Thoracic aorta (tissue), 2 donors: ENCODE results near the gene RAMP3. TPM values are rescaled to one million over a fixed set of nuclear protein-coding genes. Genes with fewer than 3 reads are reported as not detected.
"Not testable (repeated sequence)": the region's sequence is repeated elsewhere in the genome, so short reads cannot be mapped to it uniquely, and the experiment has no call there.

Experiments used
- ATAC-seq: fragments of 150-250 bp; one replicate; pipeline ENCODE4 v1.8.0; 2017; ENCODE audit warnings: low read depth; ENCODE audit not compliant: insufficient number of reproducible peaks, low FRiP score
- DNase-seq: peaks from one replicate; pipeline ENCODE4 v3.0.0-alpha.2; 2020; ENCODE audit warnings: low spot score
- H3K27ac ChIP-seq, 2 donors: fragments of 200-600 bp; sonication (generic); 1 replicate in 1 of 2; 2 replicates in 1 of 2; pipeline ENCODE4 v1.5.1; 2016; ENCODE audit warnings: mild to moderate bottlenecking in 2 of 2, moderate library complexity in 2 of 2
- H3K27me3 ChIP-seq: fragments of 200-600 bp; sonication (generic); replicated peaks from 2 replicates; pipeline ENCODE4 v1.6.0; 2016; ENCODE audit warnings: mild to moderate bottlenecking; ENCODE audit not compliant: insufficient read depth
- H3K36me3 ChIP-seq: fragments of 200-600 bp; sonication (generic); one replicate; pipeline ENCODE4 v1.5.1; 2016
- H3K4me1 ChIP-seq, 2 donors: fragments of 200-600 bp; sonication (generic); 1 replicate in 1 of 2; 2 replicates in 1 of 2; pipeline versions ENCODE4 v1.5.1 to v1.6.0; 2016; ENCODE audit warnings: low read depth in 2 of 2, mild to moderate bottlenecking in 1 of 2; ENCODE audit not compliant: control insufficient read depth in 1 of 2
- H3K4me3 ChIP-seq: fragments of 200-600 bp; sonication (generic); 2 replicates; pipeline ENCODE4 v1.5.1; 2016; ENCODE audit warnings: mild to moderate bottlenecking
- H3K9me3 ChIP-seq: fragments of 200-600 bp; sonication (generic); 2 replicates; pipeline ENCODE4 v1.5.1; 2016
- CTCF ChIP-seq: fragments of 200-600 bp; sonication (generic); IDR thresholded peaks from one replicate; pipeline ENCODE4 v1.5.1; 2019; ENCODE audit warnings: antibody characterized with exemption
- total RNA-seq, 2 donors: library from RNA; depleted of rRNA; stranded (reverse); fragments of >200 nt; gene quantifications; one replicate each; pipeline versions ENCODE4 v1.1.0 to v1.2.3, GENCODE V29; 2016

Gene RAMP3
- total RNA-seq, 2 donors from 2014 or later, result 76.5 to 123 TPM

- Histone ChIP-seq H3K9me3 (no peaks in the 10 kb centered on the region), H3K27ac (no peak overlapping the region), H3K4me3 (no peak overlapping the region), H3K36me3 (no peaks in the 10 kb centered on the region), H3K4me1 (no peaks in the 10 kb centered on the region), H3K27me3 (no peaks in the 10 kb centered on the region)
- TF ChIP-seq CTCF, result no peak
- ATAC-seq (no peak), DNase-seq (no peak)
These were observed 45.9 kb downstream of the RAMP3 start for GRCh38 chr7:45203459-45203858.

GRCh38 chr7:45203936-45204445 is 46.4 kb downstream of the RAMP3 start:
- Histone ChIP-seq H3K9me3 (no peaks in the 10 kb centered on the region), H3K36me3 (no peaks in the 10 kb centered on the region), H3K27ac (no peak overlapping the region), H3K4me3 (no peak overlapping the region), H3K4me1 (no peaks in the 10 kb centered on the region), H3K27me3 (no peaks in the 10 kb centered on the region)
- ATAC-seq (no peak), DNase-seq (no peak)
- TF ChIP-seq CTCF, result no peak

GRCh38 chr7:45206266-45206665 is 48.7 kb downstream of the RAMP3 start:
- not testable (repeated sequence) for H3K36me3 ChIP-seq, H3K4me1 ChIP-seq, H3K4me3 ChIP-seq, ATAC-seq, H3K27ac ChIP-seq, H3K9me3 ChIP-seq, DNase-seq, H3K27me3 ChIP-seq

GRCh38 chr7:45209909-45210308 is 52.3 kb downstream of the RAMP3 start:
- H3K27me3 ChIP-seq, ATAC-seq, H3K36me3 ChIP-seq, H3K4me1 ChIP-seq, H3K9me3 ChIP-seq, H3K4me3 ChIP-seq, DNase-seq, H3K27ac ChIP-seq: not testable (repeated sequence)

- DNase-seq (no peak), ATAC-seq (no peak)
- TF ChIP-seq CTCF, result no peak
- no peaks in the 10 kb centered on the region for H3K27me3 ChIP-seq
- no peak overlapping the region for H3K4me3 ChIP-seq
- no peaks in the 10 kb centered on the region for H3K36me3 ChIP-seq
- H3K9me3 ChIP-seq, result no peaks in the 10 kb centered on the region
- H3K27ac ChIP-seq, result no peak overlapping the region
- no peaks in the 10 kb centered on the region for H3K4me1 ChIP-seq
These were observed 53.5 kb downstream of the RAMP3 start for GRCh38 chr7:45211066-45211465.

- H3K27ac ChIP-seq, result no peak overlapping the region
- no peaks in the 10 kb centered on the region for H3K9me3 ChIP-seq
- no peaks in the 10 kb centered on the region for H3K27me3 ChIP-seq
- no peak overlapping the region for H3K4me3 ChIP-seq
- DNase-seq (no peak), ATAC-seq (no peak)
- no peak for TF ChIP-seq CTCF
- H3K36me3 ChIP-seq, result no peaks in the 10 kb centered on the region
- H3K4me1 ChIP-seq, result no peaks in the 10 kb centered on the region
These were observed 54.4 kb downstream of the RAMP3 start for GRCh38 chr7:45211958-45212357.
